ENCODE results near the gene DPYSL4. TPM values are rescaled to one million over a fixed set of nuclear protein-coding genes. Genes with fewer than 3 reads are reported as not detected.

The DPYSL4 gene
- total and polyA plus RNA-seq, 7 donors, result 0.30 to 1.4 (median 0.82) TPM

- no peak overlapping the region for H3K27ac ChIP-seq
- H3K4me1 ChIP-seq, result no peaks in the 10 kb centered on the region
- no peak for DNase-seq
- no peaks in the 10 kb centered on the region for H3K36me3 ChIP-seq (ENCODE audit: insufficient read depth in 1 of 2, low read depth in 1 of 2)
- no peak overlapping the region for H3K4me3 ChIP-seq
- intact Hi-C loops (cut with DNase I), result no loop called here
- 41 to 71% (median 62%) methylated on average over 12 of the region's 12 CpGs for WGBS, 3 donors
- peaks cover 0 to 8% (median 0%) of the 10 kb centered on the region in 3 donors for H3K27me3 ChIP-seq (ENCODE audit: insufficient read depth in 3 of 3, low read length in 2 of 3)
- no peak for TF ChIP-seq CTCF (IDR thresholded peaks at IDR 0.05)
- no peaks in the 10 kb centered on the region for H3K9me3 ChIP-seq
- ATAC-seq, result no peak
Measured at GRCh38 chr10:132243141-132243540, 56.4 kb downstream of the DPYSL4 start.

- H3K27me3 ChIP-seq (ENCODE audit: insufficient read depth in 3 of 3, low read length in 2 of 3), result peaks cover 0 to 11% (median 0%) of the 10 kb centered on the region in 3 donors
- no peaks in the 10 kb centered on the region for H3K36me3 ChIP-seq (ENCODE audit: insufficient read depth in 1 of 2, low read depth in 1 of 2)
- intact Hi-C loops (cut with DNase I), result no loop called here
- no peak for ATAC-seq
- H3K4me1 ChIP-seq, result no peaks in the 10 kb centered on the region
- no peak overlapping the region for H3K4me3 ChIP-seq
- 47 to 63% (median 48%) methylated on average over 11 of the region's 11 CpGs for WGBS, 3 donors
- no peaks in the 10 kb centered on the region for H3K9me3 ChIP-seq
- no peak overlapping the region for H3K27ac ChIP-seq
- no peak for DNase-seq
- no peak for TF ChIP-seq CTCF (IDR thresholded peaks at IDR 0.05)
Measured at GRCh38 chr10:132243626-132244025, 56.9 kb downstream of the DPYSL4 start.

- ATAC-seq, result no peak
- no peak overlapping the region for H3K4me3 ChIP-seq
- no peak overlapping the region for H3K27ac ChIP-seq
- no peak for DNase-seq
- no peaks in the 10 kb centered on the region for H3K9me3 ChIP-seq
- intact Hi-C loops (cut with DNase I), result no loop called here
- no peak for TF ChIP-seq CTCF (IDR thresholded peaks at IDR 0.05)
- peaks cover 0 to 11% (median 0%) of the 10 kb centered on the region in 3 donors for H3K27me3 ChIP-seq (ENCODE audit: insufficient read depth in 3 of 3, low read length in 2 of 3)
- WGBS, 3 donors, result 82 to 91% (median 83%) methylated on average over 14 of the region's 14 CpGs
- no peaks in the 10 kb centered on the region for H3K36me3 ChIP-seq (ENCODE audit: insufficient read depth in 1 of 2, low read depth in 1 of 2)
- H3K4me1 ChIP-seq, result no peaks in the 10 kb centered on the region
Measured at GRCh38 chr10:132245056-132245455, 58.3 kb downstream of the DPYSL4 start.

GRCh38 chr10:132246296-132246695, 59.5 kb downstream of the DPYSL4 start:
- TF ChIP-seq CTCF (IDR thresholded peaks at IDR 0.05), result no peak
- no peaks in the 10 kb centered on the region for H3K4me1 ChIP-seq

GRCh38 chr10:132247943-132248342, 61.2 kb downstream of the DPYSL4 start:
- DNase-seq, result no peak
- no peak overlapping the region for H3K27ac ChIP-seq
- no peak for TF ChIP-seq CTCF (IDR thresholded peaks at IDR 0.05)
- intact Hi-C loops (cut with DNase I), result no loop called here
- no peaks in the 10 kb centered on the region for H3K4me1 ChIP-seq
- 32 to 60% (median 47%) methylated on average over 17 to 19 of the region's 19 CpGs for WGBS, 3 donors
- H3K9me3 ChIP-seq, result no peaks in the 10 kb centered on the region
- H3K27me3 ChIP-seq (ENCODE audit: insufficient read depth in 3 of 3, low read length in 2 of 3), result peaks cover 0 to 11% (median 4%) of the 10 kb centered on the region in 3 donors
- peak in 2 of 4 donors; percentile 39 to 43 for ATAC-seq
- no peaks in the 10 kb centered on the region for H3K36me3 ChIP-seq (ENCODE audit: insufficient read depth in 1 of 2, low read depth in 1 of 2)
- H3K4me3 ChIP-seq, result no peak overlapping the region

More at GRCh38 chr10:132246296-132246695, 59.5 kb downstream of the DPYSL4 start:
- peaks cover 0 to 11% (median 4%) of the 10 kb centered on the region in 3 donors for H3K27me3 ChIP-seq (ENCODE audit: insufficient read depth in 3 of 3, low read length in 2 of 3)
- no peaks in the 10 kb centered on the region for H3K9me3 ChIP-seq
- DNase-seq, result no peak
- H3K36me3 ChIP-seq (ENCODE audit: insufficient read depth in 1 of 2, low read depth in 1 of 2), result no peaks in the 10 kb centered on the region
- H3K4me3 ChIP-seq, result no peak overlapping the region
- no peak for ATAC-seq
- intact Hi-C loops (cut with DNase I), result no loop called here
- H3K27ac ChIP-seq, result no peak overlapping the region
- WGBS, 3 donors, result 91 to 96% (median 93%) methylated on average over 13 of the region's 13 CpGs
